Epithelial cell of prostate (primary cell): Measurements from ENCODE around the gene ARHGEF16.

Source experiments
- DNase-seq: peaks from one replicate; pipeline ENCODE4 v3.0.0-alpha.2; 2011; ENCODE audit warnings: low read depth, low spot score
- H3K27ac ChIP-seq: fragments of 450-650 bp; 2 replicates; pipeline ENCODE4 v1.5.1; 2017; ENCODE audit warnings: mild to moderate bottlenecking

The ARHGEF16 gene

DNA sequence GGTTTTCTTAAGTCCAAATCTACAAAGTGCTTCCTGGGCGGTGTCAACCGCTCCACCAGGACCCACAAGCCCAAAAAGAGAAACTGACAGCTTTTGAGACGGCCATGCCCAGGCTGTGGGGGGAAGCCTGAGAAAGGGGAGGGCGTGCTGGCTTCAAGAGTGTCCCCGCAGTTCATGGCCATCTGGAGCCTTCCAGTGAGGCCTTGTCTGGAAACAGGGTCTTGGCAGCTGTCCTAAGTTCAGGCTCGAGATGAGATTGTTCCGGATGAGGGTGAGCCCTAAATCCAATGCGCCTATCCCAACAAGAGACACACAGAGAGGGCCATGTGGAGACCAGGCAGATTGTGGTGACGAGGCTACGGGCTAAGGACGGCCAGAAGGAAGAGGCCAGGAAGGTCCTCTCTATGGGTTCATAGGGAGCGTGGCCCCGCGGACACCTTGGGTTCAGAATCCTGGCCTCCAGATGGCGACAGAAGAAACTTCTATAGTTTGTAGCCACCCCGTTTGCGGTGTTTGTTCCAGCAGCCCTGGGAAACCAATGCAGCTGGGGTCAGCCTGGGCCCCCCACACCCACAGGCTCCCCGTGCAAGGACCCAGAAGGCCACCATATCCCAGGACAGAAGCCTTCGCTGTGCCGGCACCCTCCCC is 70.2 kb downstream of the ARHGEF16 start:
- no peak overlapping the region for H3K27ac ChIP-seq
- no peak for DNase-seq

DNA sequence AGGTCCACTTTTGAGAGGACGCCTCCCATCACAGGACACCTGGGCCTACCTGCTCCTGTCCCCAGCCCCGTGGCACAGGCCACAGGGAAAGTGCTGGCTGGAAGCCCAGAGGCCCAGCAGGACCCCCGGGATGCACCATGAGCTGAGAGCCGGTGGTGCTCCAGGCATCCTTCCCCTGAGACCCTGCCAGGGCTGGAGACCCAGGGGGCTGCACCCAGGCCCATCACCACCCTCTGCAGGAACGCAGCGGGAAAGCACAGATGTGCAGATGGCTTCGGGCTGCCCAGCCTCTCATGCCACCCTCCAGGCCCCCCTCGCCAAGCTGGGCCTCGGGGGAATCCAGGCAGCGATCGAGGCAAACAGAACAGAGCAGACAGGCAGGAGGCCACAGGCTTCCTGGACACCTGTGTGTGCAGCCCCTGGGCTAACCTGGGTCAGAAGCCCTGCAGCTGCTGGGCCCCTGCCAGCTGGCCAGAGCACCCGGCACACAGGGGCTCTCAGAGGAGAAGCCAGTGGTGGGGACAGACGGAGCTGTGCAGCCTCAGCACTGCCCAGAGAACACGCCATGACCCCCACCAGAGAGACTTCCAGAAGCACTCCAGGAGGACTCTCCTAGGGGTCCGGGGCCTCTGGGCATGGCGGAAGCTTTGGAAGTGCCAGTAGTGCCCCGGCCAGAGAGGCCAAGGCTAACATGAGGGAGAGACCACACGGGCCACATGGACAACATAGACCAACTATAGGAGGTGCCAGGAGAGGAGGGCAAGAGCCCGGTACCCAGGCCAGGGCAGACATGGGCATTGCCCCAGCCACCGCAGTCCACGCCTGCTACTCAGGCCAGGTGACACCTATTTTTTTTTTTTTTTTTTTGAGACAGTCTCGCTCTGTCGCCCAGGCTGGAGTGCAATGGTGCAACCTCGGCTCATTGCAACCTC is 71.4 kb downstream of the ARHGEF16 start:
- no peak for DNase-seq
- no peak overlapping the region for H3K27ac ChIP-seq

DNA sequence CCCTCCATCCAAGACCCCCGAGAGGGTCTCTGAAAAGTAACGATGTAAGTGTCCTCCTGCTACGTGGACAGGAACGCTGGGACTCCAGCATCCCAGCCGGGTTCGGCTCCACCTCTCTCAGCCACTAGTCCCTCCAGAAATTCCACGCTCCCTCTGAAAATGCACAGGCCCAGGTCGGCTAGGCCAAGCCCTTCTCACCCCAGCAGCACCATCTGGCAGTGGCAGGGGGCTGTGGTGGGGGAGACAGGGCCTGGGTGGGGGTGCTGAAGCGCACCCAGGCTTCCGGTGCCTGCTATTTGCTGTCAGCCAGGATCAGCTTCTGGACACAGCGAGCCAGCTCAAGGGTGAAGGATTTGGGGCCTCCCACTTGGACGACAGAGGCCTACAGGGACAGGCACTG is 73.3 kb downstream of the ARHGEF16 start:
- no peak for DNase-seq
- H3K27ac ChIP-seq = no peak overlapping the region

DNA sequence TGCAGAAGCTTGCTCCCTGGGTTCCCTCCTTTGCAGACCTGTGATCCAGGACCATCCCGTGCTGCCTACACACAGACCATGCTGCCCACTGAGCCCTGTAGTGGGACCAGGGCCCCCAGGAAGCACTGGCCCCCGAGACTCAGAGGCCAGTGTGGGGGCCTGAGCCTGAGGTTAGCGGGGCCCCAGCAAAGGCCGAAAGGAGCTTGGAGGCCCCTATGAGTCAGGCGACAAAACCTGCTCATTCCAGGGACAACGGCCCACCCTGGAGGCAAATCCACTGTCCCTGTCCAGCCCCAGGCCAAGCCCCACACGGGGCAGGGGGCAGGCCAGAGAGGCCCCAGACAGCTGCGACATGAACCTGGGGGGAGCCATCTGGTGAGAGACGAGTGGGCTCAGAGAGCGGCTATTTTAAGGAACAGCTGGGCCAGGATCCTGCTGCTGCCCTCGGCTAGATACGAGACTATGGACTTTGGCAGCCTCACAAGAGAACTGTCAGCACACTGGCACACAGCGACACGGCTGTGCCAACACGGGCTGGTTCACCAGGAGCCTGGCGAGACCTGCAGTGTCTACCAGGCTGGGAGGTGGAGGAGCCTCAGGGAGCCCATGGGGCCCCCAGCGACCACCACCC is 74.7 kb downstream of the ARHGEF16 start:
- no peak overlapping the region for H3K27ac ChIP-seq
- no peak for DNase-seq

DNA sequence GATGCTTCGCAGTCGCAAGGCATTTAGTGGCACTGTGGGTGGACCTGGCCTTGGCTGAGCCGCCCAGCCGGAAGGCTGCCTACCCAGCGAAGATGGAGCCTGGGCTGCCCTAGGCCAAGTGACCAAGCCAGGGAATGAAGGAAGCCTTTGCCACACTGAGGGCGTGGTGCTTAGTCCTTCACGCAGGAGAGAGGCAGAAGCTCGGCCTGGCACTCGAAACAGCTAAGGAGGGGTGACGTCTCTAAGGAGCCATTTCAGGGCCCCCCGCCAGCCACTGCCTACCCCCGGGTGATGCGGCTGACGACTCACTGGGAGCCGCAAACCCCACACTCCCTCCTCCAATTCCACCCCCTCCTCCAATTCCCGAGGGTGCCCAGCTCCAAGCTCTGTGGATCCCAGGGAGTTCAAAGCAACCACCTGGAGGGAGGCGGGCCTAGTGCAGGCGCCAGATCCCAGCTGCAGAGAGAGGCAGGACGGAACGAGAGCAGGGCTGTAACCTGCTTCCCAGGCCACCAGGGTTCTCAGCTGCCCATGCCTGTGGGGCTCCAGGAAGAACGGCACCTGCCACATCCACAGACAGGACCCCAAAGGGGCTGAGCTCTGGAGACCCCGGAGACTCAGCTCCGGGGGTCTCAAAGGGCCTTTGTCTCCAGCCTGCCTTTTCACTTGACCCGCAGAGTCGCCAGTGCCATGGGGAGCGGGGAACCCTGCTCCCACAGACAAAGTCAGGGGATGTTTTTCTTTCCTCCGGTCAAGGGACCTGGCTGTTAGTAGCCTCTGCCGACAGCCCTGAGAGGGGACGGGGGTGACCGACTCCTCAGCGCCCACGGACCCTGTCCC is 75.8 kb downstream of the ARHGEF16 start:
- H3K27ac ChIP-seq = no peak overlapping the region

More for the DNA sequence above, 75.8 kb downstream of the ARHGEF16 start:
- DNase-seq = no peak
